ENCODE data around the gene AACS. TPM values are rescaled to one million over a fixed set of nuclear protein-coding genes. Genes with fewer than 3 reads are reported as not detected.

Gene AACS
- total and polyA plus RNA-seq, 2 of the 8 experiments (the other 6 are each of a cell fraction or from before 2014, with no cell fraction given) = 51.9 to 52.4 TPM

- TF ChIP-seq HDAC2 (IDR thresholded peaks at IDR 0.05; ENCODE audit: borderline replicate concordance in 1 of 2, low read depth in 2 of 2, low read length in 2 of 2) (no peak), ASH2L (IDR thresholded peaks at IDR 0.05; ENCODE audit: low read length) (no peak), SIN3A (conservative IDR thresholded peaks at IDR 0.05 in 1 of 2, IDR thresholded peaks at IDR 0.05 in 1 of 2; ENCODE audit: low read depth in 1 of 2, low read length in 2 of 2) (no peak), RBBP5 (IDR thresholded peaks at IDR 0.05; ENCODE audit: borderline replicate concordance, low read depth, low read length) (no peak)
These were observed 35.6 kb downstream of the AACS start (continued) for GRCh38 chr12:125100551-125101434.

All from H1 (cell line).